K562 (cell line): ENCODE measurements around the gene UBXN11. TPM values are rescaled to one million over a fixed set of nuclear protein-coding genes. Genes with fewer than 3 reads are reported as not detected.

ENCODE experiments used
- CHAMP1 ChIP-seq: fragments of 450-650 bp; IDR thresholded peaks from 2 replicates; pipeline ENCODE4 v1.6.1; 2016; ENCODE audit warnings: mild to moderate bottlenecking
- DPF2 ChIP-seq: fragments of 450-650 bp; IDR thresholded peaks from 2 replicates; pipeline ENCODE4 v1.6.1; 2016
- FOS ChIP-seq: IDR thresholded peaks from 3 replicates; pipeline ENCODE4 v1.6.1; 2011; ENCODE audit not compliant: insufficient read length; ENCODE audit errors: extremely low read depth
- FOXP4 ChIP-seq: sonication (generic); formaldehyde crosslinking; IDR thresholded peaks from 2 replicates; pipeline ENCODE4 v1.8.0; 2022; ENCODE audit warnings: mild to moderate bottlenecking, missing genetic modification reagents, borderline replicate concordance
- JUNB ChIP-seq: fragments of 450-650 bp; formaldehyde crosslinking; conservative IDR thresholded peaks from 2 replicates; pipeline ENCODE4 v1.4.0; 2020; ENCODE audit warnings: mild to moderate bottlenecking
- NR1H2 ChIP-seq: sonication (generic); formaldehyde crosslinking; IDR thresholded peaks from 2 replicates; pipeline ENCODE4 v1.4.0; 2020; ENCODE audit warnings: mild to moderate bottlenecking, missing genetic modification reagents
- SAFB ChIP-seq: fragments of 200-400 bp; formaldehyde crosslinking; IDR thresholded peaks from 2 replicates; pipeline ENCODE4 v1.6.1; 2017; ENCODE audit warnings: low read depth, low read length, borderline replicate concordance
- ZBTB2 ChIP-seq: fragments of 450-650 bp; IDR thresholded peaks from 2 replicates; pipeline ENCODE4 v1.6.1; 2016; ENCODE audit warnings: antibody characterized with exemption
- ZNF12 ChIP-seq: sonication (generic); formaldehyde crosslinking; IDR thresholded peaks from 2 replicates; pipeline ENCODE4 v1.4.0; 2020; ENCODE audit warnings: mild to moderate bottlenecking, missing genetic modification reagents
- ZNF407 ChIP-seq: fragments of 450-650 bp; IDR thresholded peaks from 2 replicates; pipeline ENCODE4 v1.6.1; 2016; ENCODE audit warnings: low read depth
- ZNF644 ChIP-seq: fragments of 200-800 bp; sonication (Bioruptor generic); IDR thresholded peaks from 2 replicates; pipeline ENCODE4 v1.6.1; 2016; ENCODE audit warnings: low read depth, missing genetic modification characterization, missing compliant biosample characterization
- ZNF696 ChIP-seq: fragments of 250-450 bp; sonication (Bioruptor Pico); conservative IDR thresholded peaks from 2 replicates; pipeline ENCODE4 v1.4.0; 2020; ENCODE audit warnings: mild to moderate bottlenecking, moderate library complexity
- ZNF76 ChIP-seq: fragments of 250-450 bp; sonication (Bioruptor Pico); IDR thresholded peaks from 2 replicates; pipeline ENCODE4 v1.4.0; 2020; ENCODE audit warnings: mild to moderate bottlenecking, moderate library complexity, borderline replicate concordance
- ZNF766 ChIP-seq: fragments of 200-800 bp; sonication (Bioruptor generic); conservative IDR thresholded peaks from 2 replicates; pipeline ENCODE4 v1.6.1; 2016; ENCODE audit warnings: missing genetic modification characterization, missing compliant biosample characterization
- polyA plus RNA-seq, 8 experiments: library from polyadenylated mRNA; depleted of rRNA in 4 of 8; stranded (reverse) in 5 of 8; unstranded in 3 of 8; fragments of >200 nt; fragmentation: Nextera tagmentation in 2 of 8; fragmentation: Illumina TruSeq in 1 of 8; extraction: Ambion mirVana in 2 of 8; extraction: Trizol in 1 of 8; gene quantifications; 2 replicates each; pipeline versions ENCODE4 v1.2.1 to v1.2.3, GENCODE V29; 2011 to 2014; ENCODE audit warnings: inconsistent platforms in 1 of 8, missing spikeins in 1 of 8
- total RNA-seq, 7 experiments: library from RNA; depleted of rRNA in 6 of 7; stranded (reverse); fragments of >200 nt in 6 of 7; fragmentation: Illumina TruSeq in 2 of 7; extraction: Trizol in 2 of 7; gene quantifications; 2 replicates each; pipeline versions ENCODE4 v1.2.1 to v1.2.3, GENCODE V29; 2011 to 2021; ENCODE audit warnings: low replicate concordance in 1 of 7

The UBXN11 gene
- total and polyA plus RNA-seq, 9 of the 15 experiments (the other 6 are each of a cell fraction or from before 2014, with no cell fraction given), result 0.48 to 34.3 (median 11.3) TPM

GRCh38 chr1:26288311-26288941 is 18.0 kb downstream of the UBXN11 start (continued):
- no peak for TF ChIP-seq FOXP4 (CRISPR knock-in tag)
- TF ChIP-seq CHAMP1, result no peak
- TF ChIP-seq NR1H2, result no peak
- no peak for TF ChIP-seq JUNB (CRISPR knock-in tag)
- TF ChIP-seq ZNF76 (CRISPR knock-in tag), result no peak
- peak; percentile 60; the same call in 1 of the 2 replicates for TF ChIP-seq DPF2
- no peak for TF ChIP-seq SAFB
- no peak for TF ChIP-seq ZNF696 (CRISPR knock-in tag)
- TF ChIP-seq ZNF766 (CRISPR knock-in tag), result no peak
- no peak for TF ChIP-seq ZNF12 (CRISPR knock-in tag)
- TF ChIP-seq ZNF407, result no peak
- no peak for TF ChIP-seq ZBTB2
- TF ChIP-seq FOS, result no peak
- TF ChIP-seq ZNF644 (tag), result no peak
